ENCODE measurements around the gene SLC6A18.

The SLC6A18 gene

DNA sequence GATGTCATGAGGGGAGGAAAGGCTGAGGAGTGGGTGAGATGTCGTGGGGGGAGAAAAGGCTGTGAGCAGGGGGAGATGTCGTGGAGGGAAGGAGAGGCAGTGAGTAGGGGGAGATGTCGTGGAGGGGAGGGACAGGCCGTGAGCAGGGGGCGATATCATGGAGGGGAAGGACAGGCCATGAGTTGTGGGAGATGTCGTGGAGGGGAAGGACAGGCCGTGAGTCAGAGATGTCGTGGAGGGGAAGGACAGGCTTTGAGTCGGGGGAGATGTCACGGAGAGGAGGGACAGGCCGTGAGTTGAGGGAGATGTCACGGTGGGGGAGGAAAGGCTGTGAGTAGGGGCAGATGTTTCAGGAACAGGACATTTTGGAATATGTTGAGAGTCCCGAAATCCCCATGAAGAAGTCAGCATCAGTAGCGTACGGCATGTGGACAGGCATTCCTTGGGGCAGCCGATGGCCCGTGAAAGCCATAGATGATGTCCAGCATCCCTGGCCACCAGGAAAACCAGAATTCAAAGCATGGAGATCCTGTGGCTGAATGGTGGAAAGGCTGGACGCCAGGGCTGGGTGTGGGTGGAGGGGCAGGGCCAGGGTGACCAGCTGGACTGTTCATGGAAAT is 32.1 kb upstream of the SLC6A18 start:
- in situ Hi-C loops (cut with MboI; ENCODE audit: low sequenced_read_pairs, unreplicated experiment), result no loop called here
- TF ChIP-seq, protein P1, sequence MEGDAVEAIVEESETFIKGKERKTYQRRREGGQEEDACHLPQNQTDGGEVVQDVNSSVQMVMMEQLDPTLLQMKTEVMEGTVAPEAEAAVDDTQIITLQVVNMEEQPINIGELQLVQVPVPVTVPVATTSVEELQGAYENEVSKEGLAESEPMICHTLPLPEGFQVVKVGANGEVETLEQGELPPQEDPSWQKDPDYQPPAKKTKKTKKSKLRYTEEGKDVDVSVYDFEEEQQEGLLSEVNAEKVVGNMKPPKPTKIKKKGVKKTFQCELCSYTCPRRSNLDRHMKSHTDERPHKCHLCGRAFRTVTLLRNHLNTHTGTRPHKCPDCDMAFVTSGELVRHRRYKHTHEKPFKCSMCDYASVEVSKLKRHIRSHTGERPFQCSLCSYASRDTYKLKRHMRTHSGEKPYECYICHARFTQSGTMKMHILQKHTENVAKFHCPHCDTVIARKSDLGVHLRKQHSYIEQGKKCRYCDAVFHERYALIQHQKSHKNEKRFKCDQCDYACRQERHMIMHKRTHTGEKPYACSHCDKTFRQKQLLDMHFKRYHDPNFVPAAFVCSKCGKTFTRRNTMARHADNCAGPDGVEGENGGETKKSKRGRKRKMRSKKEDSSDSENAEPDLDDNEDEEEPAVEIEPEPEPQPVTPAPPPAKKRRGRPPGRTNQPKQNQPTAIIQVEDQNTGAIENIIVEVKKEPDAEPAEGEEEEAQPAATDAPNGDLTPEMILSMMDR (IDR thresholded peaks at IDR 0.05; ENCODE audit: borderline replicate concordance, control extremely low read depth, extremely low read depth, insufficient read depth, missing control alignments), result no peak
- no peak for DNase-seq (ENCODE audit: low spot score)

DNA sequence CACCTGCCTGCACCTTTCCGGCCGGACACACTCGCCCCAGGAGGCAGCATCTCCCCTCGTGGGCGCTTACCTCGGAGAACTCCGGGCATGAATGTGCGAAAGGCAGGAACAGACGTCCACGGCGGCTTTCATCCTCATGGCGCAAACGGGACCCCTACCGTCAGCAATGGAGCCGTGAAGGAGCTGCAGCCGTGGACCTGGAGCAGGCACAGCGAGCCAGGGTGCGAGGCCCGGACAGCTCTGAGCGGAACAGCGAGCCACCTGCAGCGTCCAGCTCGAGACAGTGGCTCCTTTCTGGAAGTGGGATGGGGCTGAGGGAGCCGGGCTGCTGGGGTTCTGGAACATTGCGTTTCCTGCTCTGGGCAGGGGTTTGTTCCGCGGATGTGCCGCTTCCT is 31.6 kb upstream of the SLC6A18 start:
- TF ChIP-seq, protein P1 (IDR thresholded peaks at IDR 0.05; ENCODE audit: borderline replicate concordance, control extremely low read depth, extremely low read depth, insufficient read depth, missing control alignments), result no peak
- DNase-seq (ENCODE audit: low spot score), result no peak
- in situ Hi-C loops (cut with MboI; ENCODE audit: low sequenced_read_pairs, unreplicated experiment), result no loop called here

DNA sequence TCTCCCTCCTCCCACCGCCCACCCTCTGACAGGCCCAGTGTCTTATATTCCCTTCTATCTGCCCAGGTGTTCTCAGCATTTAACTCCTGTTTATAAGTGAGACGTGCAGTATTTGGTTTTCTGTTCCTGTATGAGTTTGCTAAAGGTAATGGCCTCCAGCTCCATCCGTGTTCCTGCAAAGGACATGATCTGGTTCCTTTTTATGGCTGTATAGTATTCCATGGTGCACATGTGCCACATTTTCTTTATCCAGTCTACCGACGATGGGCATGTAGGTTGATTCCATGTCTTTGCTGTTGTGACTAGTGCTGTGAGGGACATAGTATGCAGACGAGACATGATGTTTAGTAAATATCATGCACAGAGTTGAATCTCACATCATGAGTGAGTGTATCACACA is 30.8 kb upstream of the SLC6A18 start:
- no peak for DNase-seq (ENCODE audit: low spot score)
- TF ChIP-seq, protein P1 (IDR thresholded peaks at IDR 0.05; ENCODE audit: borderline replicate concordance, control extremely low read depth, extremely low read depth, insufficient read depth, missing control alignments), result no peak
- in situ Hi-C loops (cut with MboI; ENCODE audit: low sequenced_read_pairs, unreplicated experiment), result no loop called here

DNA sequence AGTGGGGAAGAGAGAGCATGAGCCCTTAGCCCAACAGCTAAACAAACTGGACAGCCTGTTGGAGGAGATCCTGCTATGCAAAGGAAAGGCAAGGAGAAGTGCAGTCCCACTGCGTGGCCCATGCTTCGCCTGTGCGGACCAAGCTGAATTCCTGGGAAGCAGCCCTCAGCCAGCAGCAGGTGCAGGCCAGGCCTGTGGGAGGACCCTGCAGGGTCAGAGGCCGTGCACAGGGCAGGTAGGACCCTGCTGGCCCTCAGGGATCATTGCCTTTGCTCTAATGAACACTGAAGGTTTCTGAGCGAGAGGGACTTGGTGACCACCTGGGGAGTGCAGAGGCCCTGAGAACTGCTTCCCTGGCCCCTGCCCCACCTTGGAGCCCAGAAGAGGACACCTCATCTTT is 29.7 kb upstream of the SLC6A18 start:
- in situ Hi-C loops (cut with MboI; ENCODE audit: low sequenced_read_pairs, unreplicated experiment), result no loop called here
- no peak for DNase-seq (ENCODE audit: low spot score)
- TF ChIP-seq, protein P1 (IDR thresholded peaks at IDR 0.05; ENCODE audit: borderline replicate concordance, control extremely low read depth, extremely low read depth, insufficient read depth, missing control alignments), result no peak

DNA sequence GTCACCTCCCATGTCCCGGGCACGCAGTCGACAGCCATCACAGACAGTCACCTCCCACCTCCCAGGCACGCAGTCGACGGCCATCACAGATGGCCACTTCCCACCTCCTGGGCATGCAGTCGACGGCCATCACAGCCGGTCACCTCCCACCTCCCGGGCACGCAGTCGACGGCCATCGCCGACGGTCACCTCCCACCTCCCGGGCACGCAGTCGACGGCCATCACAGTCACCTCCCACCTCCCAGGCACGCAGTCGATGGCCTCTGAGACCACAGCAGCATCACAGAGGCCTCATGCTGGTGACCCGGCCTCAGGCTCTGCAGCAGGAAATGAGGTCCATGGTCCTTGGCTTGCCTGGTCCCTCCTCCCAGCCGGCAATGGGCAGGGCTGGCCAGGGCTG is 29.3 kb upstream of the SLC6A18 start:
- DNase-seq (ENCODE audit: low spot score), result no peak
- TF ChIP-seq, protein P1 (IDR thresholded peaks at IDR 0.05; ENCODE audit: borderline replicate concordance, control extremely low read depth, extremely low read depth, insufficient read depth, missing control alignments), result no peak
- in situ Hi-C loops (cut with MboI; ENCODE audit: low sequenced_read_pairs, unreplicated experiment), result no loop called here

DNA sequence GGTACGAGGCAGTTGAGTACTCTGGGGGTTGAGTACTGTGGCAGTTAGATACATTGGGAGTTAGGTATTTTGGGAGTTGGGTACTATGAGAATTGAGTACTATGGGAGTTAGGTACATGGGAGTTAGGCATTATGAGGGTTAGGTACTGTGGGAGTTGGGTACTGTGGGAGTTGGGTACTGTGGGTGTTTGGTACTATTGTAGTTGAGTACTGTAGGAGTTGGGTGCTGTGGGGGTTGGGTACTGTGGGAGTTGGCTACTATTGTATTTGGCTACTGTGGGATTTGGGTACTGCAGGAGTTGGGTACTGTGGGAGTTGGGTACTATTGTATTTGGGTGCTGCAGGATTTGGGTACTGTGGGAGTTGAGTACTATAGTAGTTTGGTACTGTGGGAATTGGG is 28.6 kb upstream of the SLC6A18 start:
- in situ Hi-C loops (cut with MboI; ENCODE audit: low sequenced_read_pairs, unreplicated experiment), result no loop called here
- TF ChIP-seq, protein P1 (IDR thresholded peaks at IDR 0.05; ENCODE audit: borderline replicate concordance, control extremely low read depth, extremely low read depth, insufficient read depth, missing control alignments), result no peak
- no peak for DNase-seq (ENCODE audit: low spot score)
